IMR-90 (cell line): ENCODE measurements around the gene EML3. TPM values are rescaled to one million over a fixed set of nuclear protein-coding genes. Genes with fewer than 3 reads are reported as not detected.

Source experiments
- ATAC-seq: fragments of 200-7000 bp; cut with Tn5 transposase; 2 replicates; pipeline ENCODE4 v1.9.1; 2020; ENCODE audit warnings: low read depth, mild to moderate bottlenecking, moderate library complexity
- BruUV-seq: library from RNA; stranded (reverse); fragments of 400-500 nt; replicated peaks from 2 replicates; lab custom pipeline; 2021; lab: Mats Ljungman, UMichigan
- CTCF ChIA-PET: fragments of 300-600 bp; formaldehyde crosslinking; extraction: SDS; loops from one replicate; lab custom pipeline; 2021; ENCODE audit warnings: antibody characterized with exemption; lab: Yijun Ruan, JAX
- POLR2A ChIA-PET: fragments of 300-600 bp; sonication (Branson Sonifier 250); formaldehyde crosslinking; loops from one replicate; lab custom pipeline; 2022; ENCODE audit warnings: antibody characterized with exemption; ENCODE audit not compliant: unreplicated experiment; lab: Charles Lee
- DNase-seq: peaks from one replicate; pipeline ENCODE4 v3.0.0; 2013
- H2AFZ ChIP-seq: replicated peaks from 2 replicates; pipeline ENCODE3; 2013; ENCODE audit warnings: low read length, mild to moderate bottlenecking; ENCODE audit not compliant: poor library complexity
- H2AK5ac ChIP-seq: 2 replicates; pipeline ENCODE4 v1.6.1; 2013; ENCODE audit warnings: low read depth, low read length, inconsistent platforms
- H2AK9ac ChIP-seq: replicated peaks from 2 replicates; pipeline ENCODE3; 2013; ENCODE audit warnings: mild to moderate bottlenecking, low read depth, low read length, moderate library complexity; ENCODE audit not compliant: poor library complexity
- H2BK120ac ChIP-seq: 2 replicates; pipeline ENCODE4 v1.6.1; 2013; ENCODE audit warnings: low read depth, low read length, inconsistent platforms
- H2BK15ac ChIP-seq: 3 replicates; pipeline ENCODE4 v1.6.1; 2013; ENCODE audit warnings: low read depth, low read length, inconsistent platforms
- H2BK20ac ChIP-seq: 2 replicates; pipeline ENCODE4 v1.6.1; 2013; ENCODE audit warnings: low read depth, mild to moderate bottlenecking, inconsistent platforms, low read length, moderate library complexity
- H2BK5ac ChIP-seq: 2 replicates; pipeline ENCODE4 v1.6.1; 2013; ENCODE audit warnings: mild to moderate bottlenecking, low read depth, low read length, inconsistent platforms; ENCODE audit not compliant: poor library complexity, severe bottlenecking
- H3K14ac ChIP-seq: replicated peaks from 2 replicates; pipeline ENCODE4 v1.6.1; 2013; ENCODE audit warnings: low read depth, low read length, inconsistent platforms
- H3K18ac ChIP-seq: 2 replicates; pipeline ENCODE4 v1.6.1; 2013; ENCODE audit warnings: low read depth, low read length, control low read depth
- H3K23ac ChIP-seq: 2 replicates; pipeline ENCODE4 v1.6.1; 2013; ENCODE audit warnings: low read depth, low read length, inconsistent platforms
- H3K27ac ChIP-seq: 2 replicates; pipeline ENCODE4 v1.5.1; 2013; ENCODE audit warnings: mild to moderate bottlenecking, control low read depth, low read length; ENCODE audit not compliant: insufficient read depth
- H3K27me3 ChIP-seq: 2 replicates; pipeline ENCODE4 v1.6.1; 2013; ENCODE audit warnings: low read length; ENCODE audit not compliant: control insufficient read depth, insufficient read depth
- H3K36me3 ChIP-seq: 2 replicates; pipeline ENCODE4 v1.6.1; 2013; ENCODE audit warnings: low read length, mixed read lengths; ENCODE audit not compliant: control insufficient read depth, insufficient read depth
- H3K4ac ChIP-seq: 2 replicates; pipeline ENCODE4 v1.6.1; 2013; ENCODE audit warnings: low read depth, low read length, inconsistent platforms
- H3K4me1 ChIP-seq: 2 replicates; pipeline ENCODE4 v1.6.1; 2013; ENCODE audit warnings: low read length, mixed read lengths; ENCODE audit not compliant: control insufficient read depth, insufficient read depth
- H3K4me2 ChIP-seq: 2 replicates; pipeline ENCODE4 v1.6.1; 2013; ENCODE audit warnings: low read depth, mild to moderate bottlenecking, control low read depth, low read length, moderate library complexity
- H3K4me3 ChIP-seq: 2 replicates; pipeline ENCODE4 v1.5.1; 2013; ENCODE audit warnings: low read depth, mild to moderate bottlenecking, control low read depth, low read length, moderate library complexity; ENCODE audit not compliant: insufficient read depth
- H3K56ac ChIP-seq: 2 replicates; pipeline ENCODE4 v1.6.1; 2013; ENCODE audit warnings: low read length, inconsistent platforms; ENCODE audit not compliant: insufficient read depth; ENCODE audit errors: extremely low read depth
- H3K79me1 ChIP-seq, 2 experiments: 2 replicates each; pipeline ENCODE4 v1.6.1; 2013; ENCODE audit warnings: low read length in 2 of 2, inconsistent platforms in 1 of 2, low read depth in 1 of 2
- H3K9ac ChIP-seq: 2 replicates; pipeline ENCODE4 v1.6.1; 2013; ENCODE audit warnings: low read depth, low read length, control low read depth
- H3K9me1 ChIP-seq: 2 replicates; pipeline ENCODE4 v1.6.1; 2013; ENCODE audit warnings: low read length, inconsistent platforms; ENCODE audit not compliant: insufficient read depth
- H3K9me3 ChIP-seq: 2 replicates; pipeline ENCODE4 v1.6.1; 2013; ENCODE audit warnings: low read length; ENCODE audit not compliant: control insufficient read depth, insufficient read depth
- H4K20me1 ChIP-seq: 2 replicates; pipeline ENCODE4 v1.6.1; 2013; ENCODE audit warnings: low read length, inconsistent platforms; ENCODE audit not compliant: insufficient read depth
- H4K5ac ChIP-seq: 2 replicates; pipeline ENCODE4 v1.6.1; 2013; ENCODE audit warnings: mild to moderate bottlenecking, low read depth, low read length, control low read depth
- H4K8ac ChIP-seq, 2 experiments: 2 replicates each; pipeline ENCODE4 v1.6.1; 2013; ENCODE audit warnings: low read depth in 2 of 2, low read length in 2 of 2, control low read depth in 1 of 2, inconsistent platforms in 1 of 2
- H4K91ac ChIP-seq: 2 replicates; pipeline ENCODE4 v1.6.1; 2013; ENCODE audit warnings: low read depth, low read length, inconsistent platforms; ENCODE audit not compliant: insufficient read depth
- BHLHE40 ChIP-seq: fragments of 150-350 bp; IDR thresholded peaks from 2 replicates; pipeline ENCODE4 v1.6.1; 2016; ENCODE audit warnings: mild to moderate bottlenecking, low read depth, low read length
- CHD1 ChIP-seq: IDR thresholded peaks from 2 replicates; pipeline ENCODE4 v1.6.1; 2012; ENCODE audit warnings: low read depth, low read length, improper control_type of control experiment
- FOS ChIP-seq: fragments of 150-350 bp; IDR thresholded peaks from 2 replicates; pipeline ENCODE4 v1.6.1; 2016; ENCODE audit warnings: low read depth, low read length
- MAFK ChIP-seq: IDR thresholded peaks from 2 replicates; pipeline ENCODE4 v1.6.1; 2012; ENCODE audit warnings: low read depth, low read length, improper control_type of control experiment
- MAZ ChIP-seq: IDR thresholded peaks from 2 replicates; pipeline ENCODE4 v1.6.1; 2012; ENCODE audit warnings: low read depth, mild to moderate bottlenecking, low read length, improper control_type of control experiment, moderate library complexity, borderline replicate concordance
- MXI1 ChIP-seq: IDR thresholded peaks from 2 replicates; pipeline ENCODE4 v1.6.1; 2012; ENCODE audit warnings: low read depth, mild to moderate bottlenecking, low read length, moderate library complexity, borderline replicate concordance
- NFE2L2 ChIP-seq: fragments of 150-350 bp; IDR thresholded peaks from 2 replicates; pipeline ENCODE4 v1.6.1; 2016; ENCODE audit warnings: low read depth, mild to moderate bottlenecking, low read length
- POLR2A ChIP-seq: IDR thresholded peaks from 2 replicates; pipeline ENCODE4 v1.6.1; 2012; ENCODE audit warnings: mild to moderate bottlenecking, low read depth, low read length
- RAD21 ChIP-seq: IDR thresholded peaks from 2 replicates; pipeline ENCODE4 v1.6.1; 2012; ENCODE audit warnings: low read length, improper control_type of control experiment
- RCOR1 ChIP-seq: IDR thresholded peaks from 2 replicates; pipeline ENCODE4 v1.6.1; 2012; ENCODE audit warnings: mild to moderate bottlenecking, low read length, improper control_type of control experiment; ENCODE audit not compliant: insufficient replicate concordance
- RFX5 ChIP-seq: IDR thresholded peaks from 2 replicates; pipeline ENCODE4 v1.8.0; 2012; ENCODE audit warnings: low read depth, mild to moderate bottlenecking, low read length, moderate library complexity
- SMC3 ChIP-seq: fragments of 150-350 bp; IDR thresholded peaks from 2 replicates; pipeline ENCODE4 v1.6.1; 2016; ENCODE audit warnings: low read depth, mild to moderate bottlenecking, antibody characterized with exemption, low read length, moderate library complexity
- WGBS, 2 experiments: methylation state at CpG; one replicate each; pipeline versions ENCODE4 v1.1.5 to v1.1.7; 2013; ENCODE audit warnings: missing lambda C conversion rate in 2 of 2; ENCODE audit not compliant: insufficient read length in 1 of 2; ENCODE audit errors: extremely low coverage in 2 of 2; 5-methylcytosine and 5-hydroxymethylcytosine counted together
- dilution Hi-C: fragments of 300-500 bp; cut with HindIII; formaldehyde crosslinking; loops from one replicate; pipeline ENCODE4 v1.14.3; 2018; ENCODE audit warnings: low sequenced_read_pairs; ENCODE audit not compliant: unreplicated experiment
- in situ Hi-C: fragments of 300-500 bp; cut with MboI; formaldehyde crosslinking; loops from 3 replicates; pipeline ENCODE4 v1.14.3; 2019; ENCODE audit warnings: low sequenced_read_pairs, inconsistent platforms, mixed read lengths
- intact Hi-C: fragments of 100-400 bp; cut with micrococcal nuclease; formaldehyde crosslinking; loops from 2 replicates; pipeline ENCODE4 v1.10.0; 2022
- polyA plus RNA-seq, 3 experiments: library from polyadenylated mRNA; depleted of rRNA; stranded (reverse); fragments of >200 nt; gene quantifications; 2 replicates each; pipeline ENCODE4 v1.2.3, GENCODE V29; 2012; ENCODE audit warnings: low replicate concordance in 1 of 3
- total RNA-seq: library from RNA; depleted of rRNA; stranded (reverse); fragments of >200 nt; gene quantifications from 2 replicates; pipeline ENCODE4 v1.2.3, GENCODE V29; 2012
- TF ChIP-seq, protein P1 (sequence below): fragments of 150-350 bp; IDR thresholded peaks from 2 replicates; pipeline ENCODE4 v1.6.1; 2017; ENCODE audit warnings: mild to moderate bottlenecking, antibody characterized with exemption, low read length, low read depth
- TF ChIP-seq, protein P2 (sequence below): conservative IDR thresholded peaks from 2 replicates; pipeline ENCODE4 v1.5.1; 2012; ENCODE audit warnings: mild to moderate bottlenecking, low read depth, low read length, improper control_type of control experiment

The EML3 gene
- total and polyA plus RNA-seq, 2 of the 4 experiments (the other 2 are of a cell fraction): 5.0 to 24.7 TPM

DNA sequence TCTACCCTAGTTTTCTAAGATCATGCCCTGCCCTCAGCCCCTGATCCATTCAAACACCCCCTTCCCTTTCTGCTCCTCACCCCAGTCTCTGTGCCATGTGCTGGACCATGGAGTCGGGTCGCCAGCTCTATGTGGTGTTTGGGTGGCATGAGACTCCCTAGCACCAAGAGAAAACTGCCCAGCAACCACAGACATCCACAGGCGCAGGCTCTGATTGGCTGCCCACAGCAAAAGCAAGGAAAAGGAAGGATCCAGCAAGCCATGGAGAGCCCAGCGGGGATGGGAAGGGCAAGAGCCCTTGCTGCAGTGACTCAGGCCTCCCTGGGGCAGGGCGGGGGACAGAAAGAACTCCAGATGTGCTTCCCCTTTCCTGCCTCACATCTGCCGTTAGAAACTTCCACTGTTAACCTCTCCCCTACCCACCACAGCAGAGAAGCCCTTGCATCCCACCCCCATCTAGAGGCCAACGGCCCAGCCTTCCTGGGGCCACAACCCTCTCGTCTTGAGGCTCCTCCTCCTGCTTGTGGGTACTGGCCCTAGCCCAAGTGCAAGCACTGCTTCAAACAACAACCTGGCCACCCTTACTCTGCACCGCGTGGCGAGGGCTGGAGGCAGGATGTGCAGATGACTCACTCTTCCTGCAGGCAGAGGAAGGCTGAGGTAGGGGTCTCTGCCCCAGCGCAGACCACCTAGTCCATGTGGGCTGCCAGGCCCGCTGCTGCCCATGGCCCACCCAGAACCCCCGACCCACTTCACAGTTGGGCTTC, 56.3 kb downstream of the EML3 start:
- Histone ChIP-seq H2BK15ac (peak overlapping the region; percentile 75; the same call in 2 of the 3 replicates), H3K9me3 (no peaks in the 10 kb centered on the region), H3K9me1 (peaks cover 27% of the 10 kb centered on the region), H3K56ac (peak overlapping the region; percentile 83), H3K4me2 (peak overlapping the region; percentile 75), H4K20me1 (peaks cover 34% of the 10 kb centered on the region), H3K36me3 (peaks cover 19% of the 10 kb centered on the region), H3K23ac (peak overlapping the region; percentile 77), H3K14ac (peak overlapping the region; percentile 84), H3K79me1 (peaks cover 21 to 51% of the 10 kb centered on the region in 2 experiments), H3K18ac (peak overlapping the region; percentile 72), H4K5ac (peak overlapping the region; percentile 55), H2BK5ac (peak overlapping the region; percentile 87), H3K27me3 (no peaks in the 10 kb centered on the region), H2AK5ac (peak overlapping the region; percentile 99), H2AK9ac (peak overlapping the region; percentile 92), H3K27ac (peak overlapping the region; percentile 78), H2AFZ (peak overlapping the region; percentile 82), H4K8ac (peak overlapping the region; percentile 1 to 87), H3K4me3 (peak overlapping the region; percentile 3; the same call in 1 of the 2 replicates), H2BK120ac (peak overlapping the region; percentile 87), H3K9ac (peak overlapping the region; percentile 47), H4K91ac (peak overlapping the region; percentile 85), H2BK20ac (peak overlapping the region; percentile 81), H3K4me1 (peaks cover 40% of the 10 kb centered on the region), H3K4ac (peak overlapping the region; percentile 95)
- ChIA-PET CTCF (interaction anchor here (0.6 to 2.7 kb wide), 5 partner anchors 14 to 162 kb away, joined by 3 to 9 read pairs (median 6); no protein-coding TSS in a partner anchor), POLR2A (no interaction called here)
- DNase-seq (peak; percentile 95), ATAC-seq (peak; percentile 57)
- WGBS, 2 experiments: 0% methylated on average over 4 of the region's 14 CpGs; no CpG with 5 or more reads in 1 of the 2 experiments
- in situ Hi-C loops: loop anchor here (5.0 kb wide), 1 partner anchor 159 kb away; no protein-coding TSS in a partner anchor
- dilution Hi-C loops: no loop called here
- intact Hi-C loops: no loop called here
- BruUV-seq: no TSS peak
- TF ChIP-seq, protein P1, sequence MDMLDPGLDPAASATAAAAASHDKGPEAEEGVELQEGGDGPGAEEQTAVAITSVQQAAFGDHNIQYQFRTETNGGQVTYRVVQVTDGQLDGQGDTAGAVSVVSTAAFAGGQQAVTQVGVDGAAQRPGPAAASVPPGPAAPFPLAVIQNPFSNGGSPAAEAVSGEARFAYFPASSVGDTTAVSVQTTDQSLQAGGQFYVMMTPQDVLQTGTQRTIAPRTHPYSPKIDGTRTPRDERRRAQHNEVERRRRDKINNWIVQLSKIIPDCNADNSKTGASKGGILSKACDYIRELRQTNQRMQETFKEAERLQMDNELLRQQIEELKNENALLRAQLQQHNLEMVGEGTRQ: 0 out of 2 replicates have a peak, but pooled peaks have one; percentile 22
- TF ChIP-seq RAD21 (no peak; the same call in 1 of the 2 replicates), SMC3 (no peak), CHD1 (no peak), FOS (peak; percentile 51; the same call in 1 of the 2 replicates), POLR2A (no peak), BHLHE40 (peak; percentile 88), MXI1 (peak; percentile 64; the same call in 1 of the 2 replicates), NFE2L2 (no peak), RFX5 (peak; percentile 99), MAZ (peak; percentile 77), MAFK (no peak), RCOR1 (no peak)
- TF ChIP-seq, protein P2, sequence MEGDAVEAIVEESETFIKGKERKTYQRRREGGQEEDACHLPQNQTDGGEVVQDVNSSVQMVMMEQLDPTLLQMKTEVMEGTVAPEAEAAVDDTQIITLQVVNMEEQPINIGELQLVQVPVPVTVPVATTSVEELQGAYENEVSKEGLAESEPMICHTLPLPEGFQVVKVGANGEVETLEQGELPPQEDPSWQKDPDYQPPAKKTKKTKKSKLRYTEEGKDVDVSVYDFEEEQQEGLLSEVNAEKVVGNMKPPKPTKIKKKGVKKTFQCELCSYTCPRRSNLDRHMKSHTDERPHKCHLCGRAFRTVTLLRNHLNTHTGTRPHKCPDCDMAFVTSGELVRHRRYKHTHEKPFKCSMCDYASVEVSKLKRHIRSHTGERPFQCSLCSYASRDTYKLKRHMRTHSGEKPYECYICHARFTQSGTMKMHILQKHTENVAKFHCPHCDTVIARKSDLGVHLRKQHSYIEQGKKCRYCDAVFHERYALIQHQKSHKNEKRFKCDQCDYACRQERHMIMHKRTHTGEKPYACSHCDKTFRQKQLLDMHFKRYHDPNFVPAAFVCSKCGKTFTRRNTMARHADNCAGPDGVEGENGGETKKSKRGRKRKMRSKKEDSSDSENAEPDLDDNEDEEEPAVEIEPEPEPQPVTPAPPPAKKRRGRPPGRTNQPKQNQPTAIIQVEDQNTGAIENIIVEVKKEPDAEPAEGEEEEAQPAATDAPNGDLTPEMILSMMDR: no peak
